K562 (cell line): ENCODE results near the gene TRUB2. TPM values are rescaled to one million over a fixed set of nuclear protein-coding genes. Genes with fewer than 3 reads are reported as not detected.

ENCODE experiments used
- ATAC-seq: fragments of 200-7000 bp; cut with Tn5 transposase; 3 replicates; pipeline ENCODE4 v1.9.1; 2020; ENCODE audit warnings: moderate library complexity
- BruUV-seq: library from RNA; stranded (reverse); fragments of 400-500 nt; replicated peaks from 2 replicates; lab custom pipeline; 2021; lab: Mats Ljungman, UMichigan
- CTCF ChIA-PET: fragments of 300-600 bp; formaldehyde crosslinking; extraction: SDS; loops from one replicate; lab custom pipeline; 2021; ENCODE audit warnings: low intra/inter-chr PET ratio; lab: Yijun Ruan, JAX
- POLR2A ChIA-PET: fragments of 300-600, 350-650 bp; sonication (Branson Sonifier 250); formaldehyde crosslinking; extraction: SDS; loops from one replicate; lab custom pipeline; 2021; ENCODE audit warnings: antibody characterized with exemption, inconsistent platforms; lab: Yijun Ruan, JAX
- DNase-seq, 4 experiments: peaks; one replicate each; pipeline versions ENCODE4 v3.0.0 to v3.0.0-alpha.2; 2011 to 2018; ENCODE audit warnings: low spot score in 3 of 4, mixed read lengths in 3 of 4; ENCODE audit errors: extremely low read depth in 1 of 4
- FAIRE-seq: peaks from 2 replicates; lab custom pipeline; 2011; peaks lifted over from hg19 to GRCh38; lab: Jason Lieb, UNC
- H2AFZ ChIP-seq: 2 replicates; pipeline ENCODE4 v1.6.0; 2011; ENCODE audit warnings: low read depth, low read length, control low read depth, inconsistent platforms
- H3K27ac ChIP-seq: fragments of 200-600 bp; 3 replicates; pipeline ENCODE4 v1.8.0; 2011; ENCODE audit warnings: low read depth, mild to moderate bottlenecking, control low read depth, inconsistent platforms, low read length, moderate library complexity, mixed read lengths; ENCODE audit errors: extremely low read depth
- H3K27me3 ChIP-seq, 2 experiments: fragments of 300-600 bp in 1 of 2; 2 replicates in 1 of 2; 3 replicates in 1 of 2; pipeline versions ENCODE4 v1.6.0 to v1.8.0; 2011; ENCODE audit warnings: inconsistent platforms in 2 of 2, low read length in 2 of 2, mild to moderate bottlenecking in 1 of 2, mixed read lengths in 1 of 2, moderate library complexity in 1 of 2; ENCODE audit not compliant: control insufficient read depth in 2 of 2, insufficient read depth in 2 of 2
- H3K36me3 ChIP-seq: fragments of 300-600 bp; 3 replicates; pipeline ENCODE4 v1.8.0; 2011; ENCODE audit warnings: mild to moderate bottlenecking, low read length, inconsistent platforms; ENCODE audit not compliant: control insufficient read depth, insufficient read depth
- H3K4me1 ChIP-seq, 2 experiments: fragments of 200-600 bp in 1 of 2; replicated peaks in 1 of 2; 2 replicates in 1 of 2; 3 replicates in 1 of 2; pipeline versions ENCODE4 v1.5.1 to v1.8.0; 2011; ENCODE audit warnings: inconsistent platforms in 2 of 2, low read length in 2 of 2, mild to moderate bottlenecking in 1 of 2, mixed read lengths in 1 of 2, moderate library complexity in 1 of 2; ENCODE audit not compliant: control insufficient read depth in 2 of 2, insufficient read depth in 2 of 2
- H3K4me2 ChIP-seq: 2 replicates; pipeline ENCODE4 v1.6.1; 2011; ENCODE audit warnings: low read length, control low read depth, inconsistent platforms, mixed read lengths; ENCODE audit not compliant: insufficient read depth
- H3K4me3 ChIP-seq: fragments of 200-600 bp; sonication (generic), shearing (Covaris generic); 2 replicates; pipeline ENCODE4 v1.5.1; 2016; ENCODE audit warnings: control low read depth, inconsistent platforms
- H3K79me2 ChIP-seq: fragments of 200-600 bp; 3 replicates; pipeline ENCODE4 v1.8.0; 2011; ENCODE audit warnings: low read length, inconsistent platforms; ENCODE audit not compliant: control insufficient read depth, insufficient read depth
- H3K9ac ChIP-seq, 2 experiments: 2 replicates each; pipeline versions ENCODE4 v1.6.0 to v1.6.1; 2011; ENCODE audit warnings: low read depth in 2 of 2, low read length in 2 of 2, control low read depth in 1 of 2, inconsistent platforms in 1 of 2, mild to moderate bottlenecking in 1 of 2, mixed read lengths in 1 of 2; ENCODE audit not compliant: insufficient read depth in 1 of 2
- H3K9me1 ChIP-seq: one replicate; pipeline ENCODE4 v1.6.0; 2011; ENCODE audit warnings: inconsistent platforms, mild to moderate bottlenecking, low read length, moderate library complexity; ENCODE audit not compliant: control insufficient read depth, insufficient read depth
- H3K9me3 ChIP-seq: replicated peaks from 2 replicates; pipeline ENCODE4 v1.5.1; 2011; ENCODE audit warnings: low read depth, low read length, inconsistent platforms; ENCODE audit not compliant: control insufficient read depth, insufficient read depth
- H4K20me1 ChIP-seq: replicated peaks from 2 replicates; pipeline ENCODE4 v1.6.1; 2011; ENCODE audit warnings: low read length, inconsistent platforms, mixed read lengths; ENCODE audit not compliant: control insufficient read depth, insufficient read depth
- BHLHE40 ChIP-seq: IDR thresholded peaks from 2 replicates; pipeline ENCODE4 v1.6.1; 2011; ENCODE audit warnings: low read length, improper control_type of control experiment
- MEF2A ChIP-seq: IDR thresholded peaks from 2 replicates; pipeline ENCODE4 v1.6.1; 2011; ENCODE audit warnings: low read depth, mild to moderate bottlenecking, low read length, moderate library complexity; ENCODE audit not compliant: control insufficient read depth
- ZNF778 ChIP-seq: fragments of 450-650 bp; formaldehyde crosslinking; IDR thresholded peaks from 2 replicates; pipeline ENCODE4 v1.4.0; 2020; ENCODE audit warnings: mild to moderate bottlenecking, moderate library complexity
- WGBS: fragments of 100-300 bp; shearing (Covaris generic); methylation state at CpG from one replicate; pipeline ENCODE4 v1.1.6; 2016; ENCODE audit warnings: low coverage, mixed read lengths; ENCODE audit not compliant: insufficient coverage; ENCODE audit errors: missing lambda C conversion rate; 5-methylcytosine and 5-hydroxymethylcytosine counted together
- in situ Hi-C: fragments of 300-500 bp; cut with MboI; formaldehyde crosslinking; loops from 4 replicates; pipeline ENCODE4 v1.15.0; 2018; ENCODE audit warnings: inconsistent platforms, mixed read lengths
- intact Hi-C: fragments of 100-400 bp; cut with micrococcal nuclease; formaldehyde crosslinking; loops from 2 replicates; pipeline ENCODE4 v1.14.2; 2022
- polyA plus RNA-seq, 8 experiments: library from polyadenylated mRNA; depleted of rRNA in 4 of 8; stranded (reverse) in 5 of 8; unstranded in 3 of 8; fragments of >200 nt; fragmentation: Nextera tagmentation in 2 of 8; fragmentation: Illumina TruSeq in 1 of 8; extraction: Ambion mirVana in 2 of 8; extraction: Trizol in 1 of 8; gene quantifications; 2 replicates each; pipeline versions ENCODE4 v1.2.1 to v1.2.3, GENCODE V29; 2011 to 2014; ENCODE audit warnings: inconsistent platforms in 1 of 8, missing spikeins in 1 of 8
- total RNA-seq, 7 experiments: library from RNA; depleted of rRNA in 6 of 7; stranded (reverse); fragments of >200 nt in 6 of 7; fragmentation: Illumina TruSeq in 2 of 7; extraction: Trizol in 2 of 7; gene quantifications; 2 replicates each; pipeline versions ENCODE4 v1.2.1 to v1.2.3, GENCODE V29; 2011 to 2021; ENCODE audit warnings: low replicate concordance in 1 of 7

Gene TRUB2
- total and polyA plus RNA-seq, 9 of the 15 experiments (the other 6 are each of a cell fraction or from before 2014, with no cell fraction given) = 9.3 to 110 (median 63.0) TPM

- ChIA-PET POLR2A (interaction anchor here (0.7 to 1.4 kb wide), 2 partner anchors 12 to 1547 kb away, joined by 3 to 4 read pairs; no protein-coding TSS in a partner anchor), CTCF (no interaction called here)
- Histone ChIP-seq H3K27me3 (no peaks in the 10 kb centered on the region), H3K27ac (no peak overlapping the region), H3K79me2 (no peaks in the 10 kb centered on the region), H3K4me1 (peaks cover 32 to 38% of the 10 kb centered on the region in 2 experiments), H4K20me1 (0 out of 2 replicates have a peak, but pooled peaks cover 4% of the 10 kb centered on the region), H3K9ac (peak overlapping the region in 1 of 2 experiments; percentile 61; a peak in 2 of 4 replicates), H2AFZ (no peak overlapping the region), H3K4me2 (no peak overlapping the region), H3K36me3 (no peaks in the 10 kb centered on the region), H3K9me3 (no peaks in the 10 kb centered on the region), H3K4me3 (no peak overlapping the region), H3K9me1 (peaks cover 8% of the 10 kb centered on the region)
- in situ Hi-C loops (loop anchor here (25.0 kb wide), 1 partner anchor 1493 kb away; no protein-coding TSS in a partner anchor), intact Hi-C loops (no loop called here)
- no peak for TF ChIP-seq MEF2A
- no peak for FAIRE-seq
- no peak for DNase-seq
- BruUV-seq = no TSS peak
- WGBS = 53% methylated on average over 4 of the region's 4 CpGs
- no peak for ATAC-seq
Observed at GRCh38 chr9:128294142-128294541, 28.1 kb downstream of the TRUB2 start.

- intact Hi-C loops = no loop called here
- Histone ChIP-seq H2AFZ (no peak overlapping the region), H3K4me3 (no peak overlapping the region), H3K9ac (no peak overlapping the region), H3K4me1 (peaks cover 25 to 34% of the 10 kb centered on the region in 2 experiments), H3K79me2 (no peaks in the 10 kb centered on the region), H4K20me1 (0 out of 2 replicates have a peak, but pooled peaks cover 4% of the 10 kb centered on the region), H3K27me3 (no peaks in the 10 kb centered on the region), H3K4me2 (no peak overlapping the region), H3K9me1 (peaks cover 8% of the 10 kb centered on the region), H3K9me3 (no peaks in the 10 kb centered on the region), H3K36me3 (peaks cover 8% of the 10 kb centered on the region; the same call in 2 of the 3 replicates), H3K27ac (no peak overlapping the region)
- 51% methylated on average over 4 of the region's 4 CpGs for WGBS
- no peak for TF ChIP-seq ZNF778 (CRISPR knock-in tag)
- 0 out of 2 replicates have a peak, but pooled peaks have one; percentile 10 for TF ChIP-seq BHLHE40
- FAIRE-seq (no peak), ATAC-seq (no peak), DNase-seq (peak in 2 of 4 experiments; percentile 12 to 19)
- in situ Hi-C loops = loop anchor here (25.0 kb wide), 1 partner anchor 1494 kb away; no protein-coding TSS in a partner anchor
- no TSS peak for BruUV-seq
- POLR2A ChIA-PET = interaction anchor here (0.7 to 2.1 kb wide), 6 partner anchors 7 to 1394 kb away, joined by 3 to 11 read pairs (median 6); partner anchors contain the start of genes GOLGA2 and SWI5
- CTCF ChIA-PET = no interaction called here
Observed at GRCh38 chr9:128293091-128293490, 29.2 kb downstream of the TRUB2 start.
